ENCODE results near the gene MAP3K1. TPM values are rescaled to one million over a fixed set of nuclear protein-coding genes. Genes with fewer than 3 reads are reported as not detected.

Gene MAP3K1
- total RNA-seq, 3 donors from 2014 or later, result 11.1 to 12.2 (median 11.5) TPM

DNA sequence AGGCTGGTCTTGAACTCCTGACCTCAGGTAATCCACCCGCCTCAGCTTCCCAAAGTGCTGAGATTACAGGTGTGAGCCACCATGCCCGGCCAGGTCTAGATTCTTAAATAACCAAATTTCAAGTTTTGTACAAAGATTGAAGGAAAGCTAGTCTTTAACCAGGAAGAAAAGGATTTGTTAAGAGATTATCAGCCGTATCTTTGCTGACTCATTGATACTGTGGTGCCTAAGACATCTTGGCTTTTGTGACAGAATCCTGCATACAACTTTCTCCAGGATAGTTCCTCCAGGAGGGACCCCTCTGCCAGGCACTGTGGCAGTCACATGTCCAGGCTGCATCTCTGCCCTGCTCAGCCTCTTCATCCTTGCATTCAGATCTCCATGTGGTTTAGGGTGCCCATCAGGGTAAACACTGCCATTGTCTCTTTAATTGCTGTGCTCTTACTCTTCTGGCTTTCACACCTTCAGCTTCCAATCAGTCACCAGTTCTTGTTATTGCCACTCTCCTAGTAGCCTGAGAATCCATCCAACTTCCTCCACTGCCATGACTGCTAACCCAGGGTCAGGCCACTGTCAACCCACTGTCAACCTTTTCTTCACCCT, 10.0 kb downstream of the MAP3K1 start:
- intact Hi-C loops (cut with DNase I, micrococcal nuclease), result no loop called here
- Histone ChIP-seq H3K4me3 (no peak overlapping the region), H3K9me3 (no peaks in the 10 kb centered on the region), H3K4me1 (ENCODE audit: low read depth) (no peaks in the 10 kb centered on the region), H3K36me3 (ENCODE audit: low read depth) (no peaks in the 10 kb centered on the region)
- no peak for DNase-seq
- ATAC-seq, result no peak
- TF ChIP-seq, protein P1, sequence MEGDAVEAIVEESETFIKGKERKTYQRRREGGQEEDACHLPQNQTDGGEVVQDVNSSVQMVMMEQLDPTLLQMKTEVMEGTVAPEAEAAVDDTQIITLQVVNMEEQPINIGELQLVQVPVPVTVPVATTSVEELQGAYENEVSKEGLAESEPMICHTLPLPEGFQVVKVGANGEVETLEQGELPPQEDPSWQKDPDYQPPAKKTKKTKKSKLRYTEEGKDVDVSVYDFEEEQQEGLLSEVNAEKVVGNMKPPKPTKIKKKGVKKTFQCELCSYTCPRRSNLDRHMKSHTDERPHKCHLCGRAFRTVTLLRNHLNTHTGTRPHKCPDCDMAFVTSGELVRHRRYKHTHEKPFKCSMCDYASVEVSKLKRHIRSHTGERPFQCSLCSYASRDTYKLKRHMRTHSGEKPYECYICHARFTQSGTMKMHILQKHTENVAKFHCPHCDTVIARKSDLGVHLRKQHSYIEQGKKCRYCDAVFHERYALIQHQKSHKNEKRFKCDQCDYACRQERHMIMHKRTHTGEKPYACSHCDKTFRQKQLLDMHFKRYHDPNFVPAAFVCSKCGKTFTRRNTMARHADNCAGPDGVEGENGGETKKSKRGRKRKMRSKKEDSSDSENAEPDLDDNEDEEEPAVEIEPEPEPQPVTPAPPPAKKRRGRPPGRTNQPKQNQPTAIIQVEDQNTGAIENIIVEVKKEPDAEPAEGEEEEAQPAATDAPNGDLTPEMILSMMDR (IDR thresholded peaks at IDR 0.05), result no peak

- H3K36me3 ChIP-seq (ENCODE audit: low read depth), result no peaks in the 10 kb centered on the region
- no peaks in the 10 kb centered on the region for H3K4me1 ChIP-seq (ENCODE audit: low read depth)
- H3K4me3 ChIP-seq, result no peak overlapping the region
- peak; percentile 34 for ATAC-seq
- TF ChIP-seq, protein P1 (IDR thresholded peaks at IDR 0.05), result no peak
- no peaks in the 10 kb centered on the region for H3K9me3 ChIP-seq
- intact Hi-C loops (cut with DNase I, micrococcal nuclease), result no loop called here
- DNase-seq, result no peak
Measured at GRCh38 chr5:56827049-56827448, 11.7 kb downstream of the MAP3K1 start.

GRCh38 chr5:56827924-56828323, 12.6 kb downstream of the MAP3K1 start:
- H3K4me1 ChIP-seq (ENCODE audit: low read depth), result no peaks in the 10 kb centered on the region
- H3K4me3 ChIP-seq, result no peak overlapping the region
- ATAC-seq (no peak), DNase-seq (no peak)
- intact Hi-C loops (cut with DNase I, micrococcal nuclease), result no loop called here
- H3K36me3 ChIP-seq (ENCODE audit: low read depth), result no peaks in the 10 kb centered on the region
- no peaks in the 10 kb centered on the region for H3K9me3 ChIP-seq
- TF ChIP-seq, protein P1 (IDR thresholded peaks at IDR 0.05), result no peak

DNA sequence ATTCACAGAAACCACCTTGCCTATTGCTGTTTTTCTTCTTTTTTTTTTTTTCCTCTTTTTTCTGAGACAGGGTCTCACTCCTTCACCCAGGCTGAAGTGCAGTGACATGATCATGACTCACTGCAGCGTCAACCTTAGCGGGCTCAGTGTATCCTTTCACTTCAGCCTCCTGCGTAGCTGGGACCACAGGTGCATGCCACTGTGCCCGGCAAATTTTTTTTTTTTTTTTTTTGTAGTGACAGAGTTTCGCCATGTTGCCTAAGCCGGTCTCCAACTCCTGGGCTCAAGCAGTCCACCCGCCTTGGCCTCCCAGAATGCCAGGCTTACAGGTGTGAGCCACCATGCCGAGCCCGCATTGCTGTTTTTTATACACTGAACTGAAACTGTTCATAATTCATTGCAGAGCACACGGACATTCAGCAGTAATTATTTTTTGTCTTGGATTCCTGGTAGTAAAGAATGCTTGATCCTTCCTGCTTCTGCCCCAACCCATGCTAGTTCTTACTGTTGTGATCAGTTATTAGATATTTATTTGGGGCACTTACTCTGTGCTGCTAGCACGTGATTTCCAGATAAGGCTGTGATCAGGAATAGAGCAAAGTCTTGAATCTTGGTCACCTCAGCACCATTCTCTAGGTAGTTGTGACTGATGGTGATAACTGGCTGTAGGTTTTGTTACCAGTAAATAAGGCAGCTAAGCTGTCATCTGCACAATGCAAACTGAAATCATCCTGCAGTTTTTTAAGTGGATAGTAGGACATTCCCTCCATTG, 14.0 kb downstream of the MAP3K1 start:
- intact Hi-C loops (cut with DNase I, micrococcal nuclease), result no loop called here
- peak; percentile 62 for ATAC-seq
- Histone ChIP-seq H3K4me3 (no peak overlapping the region), H3K9me3 (no peaks in the 10 kb centered on the region), H3K4me1 (ENCODE audit: low read depth) (no peaks in the 10 kb centered on the region), H3K36me3 (ENCODE audit: low read depth) (no peaks in the 10 kb centered on the region)
- TF ChIP-seq, protein P1 (IDR thresholded peaks at IDR 0.05), result no peak
- no peak for DNase-seq

DNA sequence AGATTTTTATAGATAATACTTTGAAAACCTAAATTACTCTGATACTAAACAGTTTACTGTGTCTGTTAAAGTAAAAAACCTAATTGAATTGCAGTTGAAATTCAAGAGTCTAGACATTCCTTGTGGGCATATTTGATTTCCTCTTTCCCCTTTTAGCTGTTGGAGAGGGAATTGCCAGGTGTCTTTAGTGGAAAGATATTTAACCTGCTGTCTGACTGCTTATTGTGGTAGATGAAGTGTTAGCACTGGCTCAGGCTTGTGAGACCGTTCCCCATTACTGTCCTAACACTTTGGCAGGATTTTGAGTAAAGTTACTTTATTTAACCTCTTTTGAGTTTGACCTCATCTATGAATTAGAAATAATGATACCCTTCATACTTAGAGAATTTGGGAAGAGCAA, 16.4 kb downstream of the MAP3K1 start:
- no peak for ATAC-seq
- DNase-seq, result no peak
- intact Hi-C loops (cut with DNase I, micrococcal nuclease), result no loop called here

More for the DNA sequence above, 16.4 kb downstream of the MAP3K1 start:
- H3K9me3 ChIP-seq, result no peaks in the 10 kb centered on the region
- TF ChIP-seq, protein P1 (IDR thresholded peaks at IDR 0.05), result no peak
- no peaks in the 10 kb centered on the region for H3K36me3 ChIP-seq (ENCODE audit: low read depth)
- no peaks in the 10 kb centered on the region for H3K4me1 ChIP-seq (ENCODE audit: low read depth)
- no peak overlapping the region for H3K4me3 ChIP-seq
